Spleen (tissue), 11 donors: ENCODE data around the gene PRXL2B. TPM values are rescaled to one million over a fixed set of nuclear protein-coding genes. Genes with fewer than 3 reads are reported as not detected.
A peak's percentile ranks its signal among the peaks of the same experiment; 100 is the strongest.

Experiments
- DNase-seq: peaks from one replicate; pipeline ENCODE4 v3.0.0-alpha.2; 2020
- H3K27ac ChIP-seq, 8 donors: fragments of 200-600 bp; sonication (generic) in 7 of 8; 1 replicate in 4 of 8; 2 replicates in 4 of 8; pipeline versions ENCODE4 v1.5.0 to v1.8.0; 2016 to 2021; ENCODE audit warnings: inconsistent platforms in 4 of 8, mild to moderate bottlenecking in 4 of 8, moderate library complexity in 1 of 8
- H3K27me3 ChIP-seq, 7 donors: fragments of 200-600 bp; sonication (generic) in 6 of 7; replicated peaks in 1 of 7; 1 replicate in 4 of 7; 2 replicates in 3 of 7; pipeline versions ENCODE4 v1.5.0 to v1.8.0; 2016 to 2021; ENCODE audit warnings: inconsistent platforms in 3 of 7, mild to moderate bottlenecking in 1 of 7
- H3K36me3 ChIP-seq, 6 donors: fragments of 200-600 bp; sonication (generic) in 5 of 6; 1 replicate in 4 of 6; 2 replicates in 2 of 6; pipeline versions ENCODE4 v1.5.0 to v1.8.0; 2016 to 2021; ENCODE audit warnings: inconsistent platforms in 2 of 6
- H3K4me1 ChIP-seq, 6 donors: fragments of 200-600 bp; sonication (generic) in 5 of 6; 1 replicate in 3 of 6; 2 replicates in 3 of 6; pipeline versions ENCODE4 v1.5.0 to v1.8.0; 2016 to 2021; ENCODE audit warnings: inconsistent platforms in 3 of 6
- H3K4me3 ChIP-seq, 8 donors: fragments of 200-600 bp; sonication (generic) in 7 of 8; 1 replicate in 4 of 8; 2 replicates in 4 of 8; pipeline versions ENCODE4 v1.5.0 to v1.8.0; 2016 to 2021; ENCODE audit warnings: inconsistent platforms in 4 of 8, mild to moderate bottlenecking in 4 of 8, moderate library complexity in 2 of 8
- H3K9me3 ChIP-seq, 8 donors: fragments of 200-600 bp; sonication (generic) in 7 of 8; 1 replicate in 4 of 8; 2 replicates in 4 of 8; pipeline versions ENCODE4 v1.5.0 to v1.8.0; 2016 to 2021; ENCODE audit warnings: inconsistent platforms in 4 of 8
- POLR2A ChIP-seq, 3 donors: fragments of 450-650 bp; IDR thresholded peaks; one replicate each; pipeline ENCODE4 v1.5.1; 2017; ENCODE audit warnings: antibody characterized with exemption in 3 of 3, mild to moderate bottlenecking in 1 of 3
- POLR2AphosphoS5 ChIP-seq, 3 donors: sonication (generic); formaldehyde crosslinking; IDR thresholded peaks; one replicate each; pipeline ENCODE4 v1.5.1; 2017; ENCODE audit warnings: antibody characterized with exemption in 3 of 3
- WGBS, 5 donors: extraction: QIAGEN DNeasy Blood & Tissue Kit in 3 of 5; methylation state at CpG; one replicate each; pipeline versions ENCODE4 v1.1.5 to v1.1.7; 2013 to 2018; 5-methylcytosine and 5-hydroxymethylcytosine counted together
- intact Hi-C: fragments of 100-400 bp; cut with DNase I; formaldehyde crosslinking; loops from one replicate; pipeline ENCODE4 v1.15.0; 2023; ENCODE audit warnings: low total_unique reads
- polyA plus RNA-seq, 3 donors: library from polyadenylated mRNA; stranded (reverse); fragments of 200-250 nt; gene quantifications; one replicate each; pipeline ENCODE4 v1.2.1, GENCODE V29; 2013
- total RNA-seq, 7 donors: library from RNA; depleted of rRNA in 3 of 7; stranded (reverse); fragments of >200 nt in 3 of 7; fragmentation: NEBNext Ultra II Directional in 4 of 7; extraction: Animal tissue kit (Norgen Biotek cat#: 25700) in 4 of 7; gene quantifications; one replicate each; pipeline versions ENCODE4 v1.1.0 to v1.2.1, GENCODE V29; 2016 to 2021
- TF ChIP-seq, protein P1 (sequence below), 11 experiments: fragments of 200-600 bp in 7 of 11; fragments of 450-650 bp in 4 of 11; sonication (generic) in 4 of 11; IDR thresholded peaks in 8 of 11; conservative IDR thresholded peaks in 3 of 11; 1 replicate in 7 of 11; 2 replicates in 4 of 11; pipeline versions ENCODE4 v1.4.0 to v1.8.0; 2016 to 2021; ENCODE audit warnings: antibody characterized with exemption in 11 of 11, inconsistent platforms in 4 of 11, mild to moderate bottlenecking in 1 of 11
- donor health status: healthy with polysubstance abuse.
- donor health status: DM: no; HTN: no; CAD: no; lungs with moderate emphysema.
- donor health status: DM: no; HTN: no; CAD: no.
- donor health status: Bipolar disorder and iron deficiency.
- donor health status: healthy.
- donor health status: DM: no; HTN: no; CAD: no.
- donor health status: DM: yes; HTN: yes; CAD: no.

Gene PRXL2B
- total and polyA plus RNA-seq, 10 donors: 10.7 to 43.0 (median 25.0) TPM

DNA sequence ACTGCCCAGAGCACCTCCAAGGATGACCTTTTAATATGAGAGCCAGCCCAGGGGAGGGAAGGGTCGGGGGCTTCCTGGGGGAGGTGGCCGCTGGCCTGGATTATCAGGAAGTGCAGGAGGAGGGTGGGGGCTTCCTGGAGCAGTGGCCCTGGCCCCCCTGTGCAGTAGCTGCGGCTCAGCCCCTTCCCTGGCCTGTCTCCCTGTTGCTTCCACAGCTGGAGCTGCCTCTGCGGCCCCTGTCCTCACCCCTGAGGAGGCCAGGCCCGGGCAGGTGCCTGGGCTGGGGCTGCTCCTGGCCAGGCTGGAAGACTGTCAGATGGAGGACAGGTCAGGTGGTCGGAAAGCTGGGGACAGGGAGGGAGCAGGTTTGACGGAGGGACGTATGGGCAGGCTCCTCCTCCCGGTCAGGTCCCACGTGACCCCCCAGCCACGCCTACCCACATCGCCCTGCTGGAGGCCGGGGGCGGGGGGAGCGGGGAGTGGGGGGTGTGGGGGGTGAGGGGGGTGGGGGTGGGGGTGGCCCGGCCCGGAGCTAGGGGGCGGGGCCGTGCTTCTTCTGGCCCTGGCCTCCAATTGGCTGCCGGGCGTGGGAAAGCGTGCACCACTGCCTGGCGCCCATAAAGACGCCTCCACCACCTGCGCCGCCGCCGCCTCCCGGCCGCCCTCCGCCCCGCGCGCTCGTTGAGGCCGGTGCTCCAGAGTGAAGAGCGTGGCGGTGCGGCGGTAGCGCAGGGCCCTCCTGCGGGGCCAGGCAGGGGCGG, 40.6 kb upstream of the PRXL2B start:
- Histone ChIP-seq H3K27ac (peak overlapping the region; percentile 92 to 99 (median 98)), H3K4me3 (peak overlapping the region; percentile 59 to 93 (median 86)), H3K27me3 (peaks cover 0 to 28% (median 6%) of the 10 kb centered on the region in 7 donors), H3K4me1 (peaks cover 30 to 100% (median 82%) of the 10 kb centered on the region in 6 donors), H3K36me3 (no peaks in the 10 kb centered on the region), H3K9me3 (no peaks in the 10 kb centered on the region)
- TF ChIP-seq, protein P1, sequence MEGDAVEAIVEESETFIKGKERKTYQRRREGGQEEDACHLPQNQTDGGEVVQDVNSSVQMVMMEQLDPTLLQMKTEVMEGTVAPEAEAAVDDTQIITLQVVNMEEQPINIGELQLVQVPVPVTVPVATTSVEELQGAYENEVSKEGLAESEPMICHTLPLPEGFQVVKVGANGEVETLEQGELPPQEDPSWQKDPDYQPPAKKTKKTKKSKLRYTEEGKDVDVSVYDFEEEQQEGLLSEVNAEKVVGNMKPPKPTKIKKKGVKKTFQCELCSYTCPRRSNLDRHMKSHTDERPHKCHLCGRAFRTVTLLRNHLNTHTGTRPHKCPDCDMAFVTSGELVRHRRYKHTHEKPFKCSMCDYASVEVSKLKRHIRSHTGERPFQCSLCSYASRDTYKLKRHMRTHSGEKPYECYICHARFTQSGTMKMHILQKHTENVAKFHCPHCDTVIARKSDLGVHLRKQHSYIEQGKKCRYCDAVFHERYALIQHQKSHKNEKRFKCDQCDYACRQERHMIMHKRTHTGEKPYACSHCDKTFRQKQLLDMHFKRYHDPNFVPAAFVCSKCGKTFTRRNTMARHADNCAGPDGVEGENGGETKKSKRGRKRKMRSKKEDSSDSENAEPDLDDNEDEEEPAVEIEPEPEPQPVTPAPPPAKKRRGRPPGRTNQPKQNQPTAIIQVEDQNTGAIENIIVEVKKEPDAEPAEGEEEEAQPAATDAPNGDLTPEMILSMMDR (IDR thresholded peaks at IDR 0.05 in 8 of 11, conservative IDR thresholded peaks at IDR 0.05 in 3 of 11): peak in 1 of 11 experiments; percentile 19
- peak; percentile 70 to 95 (median 89) for TF ChIP-seq POLR2A (IDR thresholded peaks at IDR 0.05)
- TF ChIP-seq POLR2AphosphoS5 (IDR thresholded peaks at IDR 0.05): peak; percentile 95 to 98 (median 97)
- peak; percentile 97 for DNase-seq
- WGBS, 5 donors: 0 to 14% (median 2%) methylated on average over 4 to 37 of the region's 43 CpGs
- intact Hi-C loops: loop anchor here (5.0 kb wide), 2 partner anchors 134 to 349 kb away; partner anchors contain the start of gene PEX10

DNA sequence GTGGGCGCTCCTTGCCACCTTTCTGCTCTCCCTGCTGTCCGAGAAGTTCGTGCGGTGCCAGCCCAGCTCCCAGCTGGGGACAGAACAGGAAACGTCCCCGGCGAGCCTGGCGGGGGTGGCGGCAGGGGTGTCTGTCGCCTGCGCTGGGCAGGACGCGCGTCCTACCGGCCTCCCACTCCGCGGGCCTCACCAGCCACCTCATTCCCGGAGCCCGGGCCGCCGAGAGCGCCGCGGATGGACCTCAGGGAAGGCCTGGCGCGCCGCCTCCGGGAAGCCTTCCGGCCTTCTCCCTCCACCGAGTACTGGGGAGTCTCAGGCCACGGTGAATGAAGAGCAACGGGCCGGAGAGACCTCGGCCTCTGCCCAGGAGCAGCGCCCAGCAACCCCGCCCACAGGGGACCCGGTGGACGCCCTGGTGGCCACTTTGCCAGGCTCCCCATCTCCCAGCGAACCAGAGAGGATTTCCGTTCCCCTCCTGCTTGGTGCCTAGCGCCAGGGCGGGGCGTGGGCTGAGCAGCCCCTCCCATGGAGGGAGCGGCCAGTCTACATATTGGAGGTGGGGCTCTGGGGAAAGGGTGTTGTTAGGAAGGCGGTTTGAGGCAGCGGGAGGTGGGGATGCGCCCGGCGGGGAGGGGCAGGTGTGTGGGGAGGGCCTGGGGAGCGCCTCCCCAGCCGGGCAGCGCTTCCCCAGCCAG, 39.9 kb upstream of the PRXL2B start:
- intact Hi-C loops: loop anchor here (5.0 kb wide), 2 partner anchors 134 to 349 kb away; partner anchors contain the start of gene PEX10
- peak overlapping the region; percentile 92 to 99 (median 98) for H3K27ac ChIP-seq
- H3K4me1 ChIP-seq: peaks cover 30 to 100% (median 78%) of the 10 kb centered on the region in 6 donors
- no peaks in the 10 kb centered on the region for H3K9me3 ChIP-seq
- TF ChIP-seq POLR2A (IDR thresholded peaks at IDR 0.05) (peak in 1 of 3 donors; percentile 55), POLR2AphosphoS5 (IDR thresholded peaks at IDR 0.05) (peak; percentile 86 to 93 (median 93))
- TF ChIP-seq, protein P1 (IDR thresholded peaks at IDR 0.05 in 8 of 11, conservative IDR thresholded peaks at IDR 0.05 in 3 of 11): peak in 10 of 11 experiments; percentile 8 to 67 (median 51)
- no peaks in the 10 kb centered on the region for H3K36me3 ChIP-seq
- H3K4me3 ChIP-seq: peak overlapping the region; percentile 59 to 93 (median 86)
- H3K27me3 ChIP-seq: peaks cover 0 to 21% (median 0%) of the 10 kb centered on the region in 7 donors
- WGBS, 5 donors: 0 to 1% (median 0%) methylated on average over 13 to 52 of the region's 52 CpGs
- peak; percentile 96 for DNase-seq

DNA sequence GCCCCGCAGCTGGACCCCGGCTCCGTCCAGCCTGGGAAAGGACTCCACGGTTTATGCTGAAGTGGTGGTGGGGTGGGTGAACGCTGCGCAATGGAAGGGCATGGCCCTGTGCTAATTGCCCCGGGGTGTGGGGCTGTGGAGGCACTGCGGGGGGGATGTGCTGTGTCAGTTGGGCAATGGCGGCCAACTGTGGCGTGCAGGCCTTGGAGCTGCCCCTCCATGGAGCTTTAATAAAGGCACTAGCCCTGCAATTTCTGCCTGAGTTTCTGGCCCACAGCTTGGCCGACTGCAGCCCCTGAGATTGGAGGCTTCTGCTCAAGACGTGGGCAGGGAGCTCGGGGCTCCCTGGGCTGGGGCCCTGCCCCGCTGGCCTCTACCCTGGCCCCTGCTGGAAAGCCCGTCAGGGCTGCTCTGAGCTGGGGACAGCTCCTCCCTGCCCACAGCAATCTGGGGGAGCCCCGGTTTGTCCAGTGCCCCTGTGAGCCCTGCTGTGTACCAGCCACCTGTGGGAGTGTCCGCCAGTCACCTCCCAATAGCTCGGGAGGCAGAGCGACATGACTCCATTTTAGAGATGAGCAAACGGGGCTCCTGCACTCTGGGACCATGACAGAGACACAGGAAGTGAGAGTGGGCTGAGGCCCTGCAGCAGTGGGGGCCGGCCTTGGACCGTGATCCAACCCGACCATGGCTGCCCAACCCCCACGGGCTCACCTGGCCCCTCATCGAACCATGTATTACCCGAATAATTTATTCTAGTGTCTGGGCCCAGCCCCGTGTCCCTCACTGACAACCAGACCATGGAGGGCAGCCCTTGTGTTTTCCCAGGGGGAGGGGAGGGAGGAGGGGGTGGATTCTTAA, 39.1 kb upstream of the PRXL2B start:
- DNase-seq: peak; percentile 92
- WGBS, 5 donors: 5 to 10% (median 7%) methylated on average over 11 to 27 of the region's 27 CpGs
- no peaks in the 10 kb centered on the region for H3K9me3 ChIP-seq
- intact Hi-C loops: loop anchor here (5.0 kb wide), 2 partner anchors 135 to 350 kb away; partner anchors contain the start of gene PEX10
- peak overlapping the region; percentile 92 to 99 (median 98) for H3K27ac ChIP-seq
- peak overlapping the region; percentile 59 to 93 (median 86) for H3K4me3 ChIP-seq
- peaks cover 0 to 13% (median 0%) of the 10 kb centered on the region in 7 donors for H3K27me3 ChIP-seq
- peaks cover 30 to 97% (median 72%) of the 10 kb centered on the region in 6 donors for H3K4me1 ChIP-seq
- peak in 1 of 3 donors; percentile 48 for TF ChIP-seq POLR2AphosphoS5 (IDR thresholded peaks at IDR 0.05)
- no peak for TF ChIP-seq POLR2A (IDR thresholded peaks at IDR 0.05)
- H3K36me3 ChIP-seq: no peaks in the 10 kb centered on the region
